ENCODE data around the gene RNF130.
A peak's percentile ranks its signal among the peaks of the same experiment; 100 is the strongest.
"Not testable (repeated sequence)": the region's sequence is repeated elsewhere in the genome, so short reads cannot be mapped to it uniquely, and the experiment has no call there.

RNF130 gene

DNA sequence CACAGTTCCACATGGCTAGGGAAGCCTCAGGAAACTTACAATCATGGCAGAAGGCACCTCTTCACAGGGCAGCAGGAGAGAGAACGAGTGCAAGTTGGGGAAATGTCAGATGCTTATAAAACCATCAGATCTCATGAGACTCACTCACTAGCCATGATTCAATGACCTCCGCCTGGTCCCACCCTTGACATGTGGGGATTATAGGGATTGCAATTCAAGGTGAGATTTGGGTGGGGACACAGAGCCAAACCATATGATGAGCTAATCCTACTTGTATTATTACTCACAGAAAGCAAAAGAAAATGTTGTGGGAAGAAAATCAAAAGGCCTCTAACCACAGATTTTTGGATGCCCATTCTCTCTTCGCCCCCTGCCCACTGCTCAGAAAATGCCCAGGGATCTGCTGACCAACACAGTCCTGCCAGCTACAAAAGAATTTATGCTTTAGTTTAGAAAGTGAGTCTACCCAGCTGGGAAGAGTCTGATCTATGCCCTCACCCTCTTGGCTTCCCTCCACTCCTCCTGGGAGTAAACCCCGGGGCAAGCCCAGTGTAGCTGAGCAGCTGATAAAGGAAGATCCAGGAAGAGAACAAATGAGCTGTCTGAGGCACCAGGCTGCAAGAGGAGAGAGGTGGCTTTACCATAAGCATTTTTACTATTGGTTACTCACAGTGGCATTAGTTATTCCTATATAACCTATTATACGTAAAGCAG, 53.1 kb downstream of the RNF130 start:
- no peak for DNase-seq
- TF ChIP-seq POLR2A (IDR thresholded peaks at IDR 0.05; ENCODE audit: low read length) (no peak), GATA1 (IDR thresholded peaks at IDR 0.05; ENCODE audit: low read depth, low read length) (no peak)

DNA sequence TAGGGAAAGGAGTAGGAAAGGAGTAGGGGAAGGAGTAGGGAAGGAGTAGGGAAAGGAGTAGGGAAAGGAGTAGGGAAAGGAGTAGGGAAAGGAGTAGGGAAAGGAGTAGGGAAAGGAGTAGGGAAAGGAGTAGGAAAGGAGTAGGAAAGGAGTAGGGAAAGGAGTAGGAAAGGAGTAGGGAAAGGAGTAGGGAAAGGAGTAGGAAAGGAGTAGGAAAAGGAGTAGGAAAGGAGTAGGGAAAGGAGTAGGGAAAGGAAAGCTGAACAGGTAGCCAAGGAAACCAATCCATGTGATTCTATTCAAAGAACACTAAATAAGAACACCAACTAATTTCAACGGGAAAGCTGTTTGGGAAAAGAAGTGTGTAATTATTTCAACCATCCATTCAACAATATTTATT, 56.0 kb downstream of the RNF130 start:
- DNase-seq = not testable (repeated sequence)

DNA sequence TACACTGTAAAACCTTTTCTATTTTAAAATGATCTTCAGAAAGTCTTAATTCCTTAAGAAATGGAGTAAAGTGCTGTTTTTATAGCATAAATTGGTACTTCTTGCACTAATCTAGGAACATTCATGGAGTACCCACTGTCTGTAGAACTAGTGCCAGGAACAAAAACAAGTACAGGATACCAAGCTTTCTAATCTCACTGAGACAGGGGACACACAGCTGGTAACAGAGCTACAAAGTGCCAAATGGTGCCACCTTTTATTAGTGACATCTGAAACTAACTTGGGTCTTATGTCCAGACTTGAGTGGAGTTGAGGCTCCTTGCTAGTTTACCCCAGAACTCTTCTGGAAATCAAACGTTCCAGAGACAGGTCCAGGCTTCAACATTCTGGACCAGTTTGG, 57.9 kb downstream of the RNF130 start:
- TF ChIP-seq GATA1 (IDR thresholded peaks at IDR 0.05; ENCODE audit: low read depth, low read length) = no peak
- DNase-seq = no peak

- no peak for DNase-seq
- TF ChIP-seq POLR2A (IDR thresholded peaks at IDR 0.05; ENCODE audit: low read length) (no peak), GATA1 (IDR thresholded peaks at IDR 0.05; ENCODE audit: low read depth, low read length) (no peak)
Measured at GRCh38 chr5:180012316-180012715, 59.2 kb downstream of the RNF130 start.

GRCh38 chr5:180010636-180011035, 60.9 kb downstream of the RNF130 start:
- DNase-seq = no peak
- TF ChIP-seq GATA1 (IDR thresholded peaks at IDR 0.05; ENCODE audit: low read depth, low read length) (no peak), POLR2A (IDR thresholded peaks at IDR 0.05; ENCODE audit: low read length) (no peak)

GRCh38 chr5:180009581-180009980, 62.0 kb downstream of the RNF130 start:
- no peak for DNase-seq
- no peak for TF ChIP-seq GATA1 (IDR thresholded peaks at IDR 0.05; ENCODE audit: low read depth, low read length)
- no peak for TF ChIP-seq POLR2A (IDR thresholded peaks at IDR 0.05; ENCODE audit: low read length)

DNA sequence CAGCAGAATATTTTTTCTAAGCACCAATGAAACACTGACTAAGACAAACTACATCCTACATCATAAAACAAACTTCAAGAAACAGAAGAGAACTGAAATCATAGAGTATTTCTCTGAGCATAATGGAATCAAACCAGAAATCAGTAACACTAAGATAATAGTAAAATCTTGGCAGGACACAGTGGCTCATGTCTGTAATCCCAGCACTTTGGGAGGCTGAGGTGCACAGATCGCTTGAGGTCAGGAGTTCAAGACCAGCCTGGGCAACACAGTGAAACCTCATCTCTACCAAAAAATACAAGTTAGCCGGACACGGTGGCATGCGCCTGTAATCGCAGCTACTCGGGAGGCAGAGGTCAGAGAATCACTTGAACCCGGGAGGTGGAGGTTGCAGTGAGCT, 63.1 kb downstream of the RNF130 start:
- DNase-seq = no peak
- TF ChIP-seq POLR2A (IDR thresholded peaks at IDR 0.05; ENCODE audit: low read length) = no peak

DNA sequence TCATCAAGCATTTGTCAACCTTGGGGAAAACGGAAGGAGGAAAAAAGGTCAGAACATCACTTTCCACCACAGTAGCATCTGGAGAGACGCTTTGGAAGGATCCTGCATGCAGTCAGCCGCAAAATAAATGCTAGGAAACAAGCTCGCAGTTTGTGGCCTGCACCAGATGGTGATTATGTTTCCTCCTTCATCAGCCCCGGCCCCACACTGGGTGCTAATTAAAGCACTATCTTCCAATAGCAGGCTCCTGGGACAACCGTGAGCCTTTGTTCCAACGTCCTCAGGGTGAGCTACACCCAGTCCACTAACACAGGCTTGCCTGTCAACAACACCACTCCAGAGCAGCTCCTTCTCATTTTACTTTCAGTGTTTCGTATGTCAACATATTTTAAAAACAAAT, 64.0 kb downstream of the RNF130 start:
- TF ChIP-seq POLR2A (IDR thresholded peaks at IDR 0.05; ENCODE audit: low read length) = peak; percentile 57
- no peak for TF ChIP-seq GATA1 (IDR thresholded peaks at IDR 0.05; ENCODE audit: low read depth, low read length)
- peak; percentile 57 to 87 for DNase-seq

GRCh38 chr5:180006141-180006540, 65.4 kb downstream of the RNF130 start:
- no peak for DNase-seq
- no peak for TF ChIP-seq GATA1 (IDR thresholded peaks at IDR 0.05; ENCODE audit: low read depth, low read length)
- TF ChIP-seq POLR2A (IDR thresholded peaks at IDR 0.05; ENCODE audit: low read length) = no peak

DNA sequence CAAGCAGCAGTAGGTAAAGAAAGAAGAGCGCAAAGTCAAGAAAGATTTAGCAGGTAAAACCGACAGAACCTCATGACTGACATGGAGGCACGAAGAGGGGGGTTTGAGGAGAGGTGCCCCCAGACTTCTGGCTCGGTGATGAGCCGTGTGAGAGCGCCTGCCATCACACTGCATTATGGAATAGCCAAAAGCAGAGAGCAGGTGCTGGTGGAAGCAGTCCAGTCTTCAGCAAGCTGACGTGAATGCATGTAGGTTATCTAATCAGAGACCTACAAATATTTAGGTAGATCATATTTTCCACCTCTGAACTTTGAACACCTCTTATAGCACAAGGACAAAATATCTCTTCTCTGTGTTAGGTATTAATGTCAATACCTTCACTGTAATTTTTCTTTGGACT, 68.4 kb downstream of the RNF130 start:
- TF ChIP-seq GATA1 (IDR thresholded peaks at IDR 0.05; ENCODE audit: low read depth, low read length) (no peak), POLR2A (IDR thresholded peaks at IDR 0.05; ENCODE audit: low read length) (no peak)
- DNase-seq = no peak

GRCh38 chr5:180001742-180002141, 69.8 kb downstream of the RNF130 start:
- no peak for DNase-seq

DNA sequence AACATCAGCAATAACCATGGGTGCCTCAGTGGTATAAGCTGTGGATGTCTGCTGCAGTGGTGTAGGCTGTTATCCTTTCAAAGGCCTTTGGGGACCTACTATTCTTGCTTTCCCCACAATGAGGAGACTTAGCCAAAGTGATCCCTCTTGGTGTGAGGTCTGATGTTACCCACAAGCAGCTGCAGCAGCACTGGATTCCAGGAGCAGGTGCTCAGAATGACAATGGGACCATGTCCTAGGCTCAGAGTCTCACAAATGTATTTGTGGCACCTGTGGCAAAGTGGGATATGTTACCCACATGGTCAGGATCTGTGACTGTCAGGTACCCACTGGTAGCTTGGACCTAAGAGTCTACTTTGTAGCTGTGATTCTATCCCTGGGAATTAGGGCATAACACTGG, 70.4 kb downstream of the RNF130 start:
- no peak for TF ChIP-seq POLR2A (IDR thresholded peaks at IDR 0.05; ENCODE audit: low read length)

More at GRCh38 chr5:180001742-180002141, 69.8 kb downstream of the RNF130 start:
- TF ChIP-seq POLR2A (IDR thresholded peaks at IDR 0.05; ENCODE audit: low read length) (no peak), GATA1 (IDR thresholded peaks at IDR 0.05; ENCODE audit: low read depth, low read length) (no peak)

DNA sequence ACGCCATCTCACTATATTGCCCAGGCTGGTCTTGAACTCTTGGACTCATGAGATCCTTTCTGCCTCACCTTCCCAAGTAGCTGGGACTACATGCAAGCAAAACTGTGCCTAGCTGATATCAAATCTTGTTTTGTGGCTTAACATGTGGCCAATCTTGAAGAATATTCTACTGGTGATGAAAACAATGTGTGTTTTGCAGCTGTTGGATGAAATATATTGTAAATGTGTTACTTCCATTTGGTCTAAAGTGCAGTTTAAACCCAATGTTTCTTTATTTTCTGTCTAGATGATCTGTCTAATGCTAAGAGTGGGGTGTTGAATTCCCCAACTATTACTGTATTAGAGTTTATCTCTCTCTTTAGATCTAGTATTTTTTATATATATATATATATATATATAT, 73.1 kb downstream of the RNF130 start:
- TF ChIP-seq GATA1 (IDR thresholded peaks at IDR 0.05; ENCODE audit: low read depth, low read length) (no peak), POLR2A (IDR thresholded peaks at IDR 0.05; ENCODE audit: low read length) (no peak)

More for the DNA sequence above, 70.4 kb downstream of the RNF130 start:
- no peak for DNase-seq

GRCh38 chr5:179994583-179995323, 76.8 kb downstream of the RNF130 start:
- no peak for DNase-seq
- TF ChIP-seq POLR2A (IDR thresholded peaks at IDR 0.05; ENCODE audit: low read length) = no peak
- no peak for TF ChIP-seq GATA1 (IDR thresholded peaks at IDR 0.05; ENCODE audit: low read depth, low read length)

More for the DNA sequence above, 73.1 kb downstream of the RNF130 start:
- no peak for DNase-seq

GRCh38 chr5:179992855-179993254, 78.7 kb downstream of the RNF130 start:
- DNase-seq = not testable (repeated sequence)

Data from erythroblast (primary cell).